Left ventricle myocardium inferior (tissue), 1 donor: ENCODE results near the gene LIN7A. TPM values are rescaled to one million over a fixed set of nuclear protein-coding genes. Genes with fewer than 3 reads are reported as not detected.

Experiments
- DNase-seq: peaks from one replicate; pipeline ENCODE4 v3.0.0-alpha.2; 2020
- H3K27ac ChIP-seq: fragments of 200-600 bp; replicated peaks from 2 replicates; pipeline ENCODE4 v1.8.0; 2021
- H3K27me3 ChIP-seq: fragments of 200-600 bp; 2 replicates; pipeline ENCODE4 v1.8.0; 2021; ENCODE audit warnings: low read depth
- H3K36me3 ChIP-seq: fragments of 200-600 bp; 2 replicates; pipeline ENCODE4 v1.8.0; 2021
- H3K4me1 ChIP-seq: fragments of 200-600 bp; 2 replicates; pipeline ENCODE4 v1.8.0; 2021
- H3K4me3 ChIP-seq: fragments of 200-600 bp; 2 replicates; pipeline ENCODE4 v1.8.0; 2021; ENCODE audit warnings: mild to moderate bottlenecking, moderate library complexity
- H3K9me3 ChIP-seq: fragments of 200-600 bp; replicated peaks from 2 replicates; pipeline ENCODE4 v1.8.0; 2021
- CTCF ChIP-seq: fragments of 200-600 bp; IDR thresholded peaks from 2 replicates; pipeline ENCODE4 v1.8.0; 2021; ENCODE audit warnings: antibody characterized with exemption, mild to moderate bottlenecking, borderline replicate concordance
- intact Hi-C: fragments of 100-400 bp; cut with micrococcal nuclease; formaldehyde crosslinking; loops from one replicate; pipeline ENCODE4 v1.11.0; 2022
- long read RNA-seq: library from polyadenylated mRNA; unstranded; transcript quantifications from one replicate; pipeline ENCODE4 v2.0.0, GENCODE V29; 2021
- total RNA-seq: library from RNA; stranded (reverse); fragmentation: NEBNext Ultra II Directional; extraction: Animal tissue kit (Norgen Biotek cat#: 25700); gene quantifications from one replicate; pipeline ENCODE4 v1.2.1, GENCODE V29; 2021
- donor health status: DM: no; HTN: yes; CAD: no; lungs with severe emphysema.

The LIN7A gene
- 11.9 TPM for total RNA-seq
- long read RNA-seq, full-length matches to known transcripts, result 3 of 3 reads
- long read RNA-seq, partial matches to known transcripts, result 0 of 3 reads
- long read RNA-seq, other reads (novel, unspliced or antisense), result 0 of 3 reads

- DNase-seq, result peak; percentile 67
- Histone ChIP-seq H3K27me3 (peaks cover 16% of the 10 kb centered on the region), H3K9me3 (no peaks in the 10 kb centered on the region), H3K4me1 (peaks cover 26% of the 10 kb centered on the region), H3K27ac (peak within 1 kb of the TSS; percentile 96), H3K36me3 (no peaks in the 10 kb centered on the region), H3K4me3 (peak within 1 kb of the TSS; percentile 88)
- TF ChIP-seq CTCF, result no peak
- intact Hi-C loops, result loop anchor here (5.0 kb wide), 1 partner anchor 105 kb away; no protein-coding TSS in a partner anchor
Observed at GRCh38 chr12:80937391-80938238, at the start of gene LIN7A. TSS of gene LIN7A (minus strand) at chr12:80937934. CDS start at chr12:80937722, 212 bp downstream.

GRCh38 chr12:80986224-80986623 lies 48.5 kb upstream of the LIN7A start:
- TF ChIP-seq CTCF, result no peak
- no peaks in the 10 kb centered on the region for H3K9me3 ChIP-seq
- no peaks in the 10 kb centered on the region for H3K4me1 ChIP-seq
- H3K27ac ChIP-seq, result no peak overlapping the region
- H3K4me3 ChIP-seq, result no peak overlapping the region
- intact Hi-C loops, result no loop called here
- DNase-seq, result no peak
- H3K27me3 ChIP-seq, result no peaks in the 10 kb centered on the region
- no peaks in the 10 kb centered on the region for H3K36me3 ChIP-seq

- H3K36me3 ChIP-seq, result no peaks in the 10 kb centered on the region
- intact Hi-C loops, result no loop called here
Observed at GRCh38 chr12:80979816-80980215, 42.1 kb upstream of the LIN7A start.

GRCh38 chr12:80979251-80979650 lies 41.5 kb upstream of the LIN7A start:
- H3K27me3 ChIP-seq, result no peaks in the 10 kb centered on the region
- H3K4me1 ChIP-seq, result no peaks in the 10 kb centered on the region
- no peaks in the 10 kb centered on the region for H3K36me3 ChIP-seq
- no peaks in the 10 kb centered on the region for H3K9me3 ChIP-seq
- no peak for TF ChIP-seq CTCF
- intact Hi-C loops, result no loop called here
- no peak overlapping the region for H3K4me3 ChIP-seq
- DNase-seq, result no peak
- H3K27ac ChIP-seq, result no peak overlapping the region

More at GRCh38 chr12:80979816-80980215, 42.1 kb upstream of the LIN7A start:
- no peaks in the 10 kb centered on the region for H3K27me3 ChIP-seq
- H3K27ac ChIP-seq, result no peak overlapping the region
- TF ChIP-seq CTCF, result no peak
- no peak for DNase-seq
- H3K9me3 ChIP-seq, result no peaks in the 10 kb centered on the region
- no peaks in the 10 kb centered on the region for H3K4me1 ChIP-seq
- H3K4me3 ChIP-seq, result no peak overlapping the region

- intact Hi-C loops, result no loop called here
- no peak for TF ChIP-seq CTCF
- Histone ChIP-seq H3K4me3 (no peak overlapping the region), H3K9me3 (no peaks in the 10 kb centered on the region), H3K27ac (no peak overlapping the region), H3K27me3 (no peaks in the 10 kb centered on the region), H3K36me3 (no peaks in the 10 kb centered on the region), H3K4me1 (no peaks in the 10 kb centered on the region)
- no peak for DNase-seq
Observed at GRCh38 chr12:80977346-80977745, 39.6 kb upstream of the LIN7A start.
